CD4-positive, alpha-beta T cell (primary cell): ENCODE results near the gene ADGRA3. TPM values are rescaled to one million over a fixed set of nuclear protein-coding genes. Genes with fewer than 3 reads are reported as not detected.

ENCODE experiments used
- ATAC-seq: fragments of 200-7000 bp; cut with Tn5 transposase; one replicate; pipeline ENCODE4 v1.10.0; 2022; ENCODE audit warnings: mild to moderate bottlenecking; ENCODE audit not compliant: poor library complexity
- CTCF ChIA-PET: fragments of 350-600 bp; sonication (Branson Sonifier 250); formaldehyde crosslinking; loops from one replicate; lab custom pipeline; 2021; ENCODE audit warnings: antibody characterized with exemption, inconsistent platforms; lab: Charles Lee
- POLR2A ChIA-PET: fragments of 350-600 bp; sonication (Branson Sonifier 250); formaldehyde crosslinking; loops from one replicate; lab custom pipeline; 2021; ENCODE audit warnings: antibody characterized with exemption, inconsistent platforms; lab: Charles Lee
- DNase-seq, 14 experiments: peaks; one replicate each; pipeline ENCODE4 v3.0.0-alpha.2; 2013 to 2020; ENCODE audit warnings: mixed read lengths in 2 of 14
- H3K27ac ChIP-seq, 2 donors: one replicate each; pipeline versions ENCODE4 v1.5.1 to v1.7.0; 2013; ENCODE audit warnings: low read length in 2 of 2, low read depth in 1 of 2, mild to moderate bottlenecking in 1 of 2
- H3K27me3 ChIP-seq, 2 experiments: 1 replicate in 1 of 2; 2 replicates in 1 of 2; pipeline versions ENCODE4 v1.6.1 to v1.7.0; 2013; ENCODE audit warnings: low read length in 2 of 2, control low read depth in 1 of 2, mild to moderate bottlenecking in 1 of 2, moderate library complexity in 1 of 2; ENCODE audit not compliant: insufficient read depth in 2 of 2, control insufficient read depth in 1 of 2
- H3K36me3 ChIP-seq: one replicate; pipeline ENCODE4 v1.6.1; 2013; ENCODE audit warnings: low read length, control low read depth; ENCODE audit not compliant: insufficient read depth
- H3K4me1 ChIP-seq: one replicate; pipeline ENCODE4 v1.6.1; 2013; ENCODE audit warnings: low read length, control low read depth; ENCODE audit not compliant: insufficient read depth
- H3K4me3 ChIP-seq: one replicate; pipeline ENCODE4 v1.5.1; 2013; ENCODE audit warnings: mild to moderate bottlenecking, low read length, moderate library complexity
- H3K9me3 ChIP-seq, 2 experiments: 1 replicate in 1 of 2; 2 replicates in 1 of 2; pipeline versions ENCODE4 v1.6.1 to v1.7.0; 2013; ENCODE audit warnings: low read length in 2 of 2, mild to moderate bottlenecking in 2 of 2, control low read depth in 1 of 2, moderate library complexity in 1 of 2; ENCODE audit not compliant: control insufficient read depth in 1 of 2, insufficient read depth in 1 of 2
- H3K27ac Mint-ChIP-seq: one replicate; pipeline ENCODE4 v1.8.0; 2020; ENCODE audit warnings: mixed read lengths
- H3K27me3 Mint-ChIP-seq: one replicate; pipeline ENCODE4 v1.8.0; 2021; ENCODE audit warnings: mixed read lengths
- H3K36me3 Mint-ChIP-seq: one replicate; pipeline ENCODE4 v1.8.0; 2021; ENCODE audit warnings: low read depth, mixed read lengths
- H3K4me1 Mint-ChIP-seq: one replicate; pipeline ENCODE4 v1.8.0; 2021; ENCODE audit warnings: low read depth, mixed read lengths
- H3K4me3 Mint-ChIP-seq: one replicate; pipeline ENCODE4 v1.8.0; 2020; ENCODE audit warnings: mild to moderate bottlenecking, mixed read lengths
- H3K9me3 Mint-ChIP-seq: one replicate; pipeline ENCODE4 v1.8.0; 2020; ENCODE audit warnings: mixed read lengths
- CTCF ChIP-seq: fragments of 200-600 bp; IDR thresholded peaks from one replicate; pipeline ENCODE4 v1.8.0; 2022; ENCODE audit warnings: antibody characterized with exemption, mild to moderate bottlenecking
- intact Hi-C, 2 experiments: fragments of 100-400 bp; cut with DNase I in 1 of 2; cut with micrococcal nuclease in 1 of 2; formaldehyde crosslinking; loops; one replicate each; pipeline versions ENCODE4 v1.15.1 to v1.9.0; 2023 to 2025; cut with DNase I, micrococcal nuclease
- total RNA-seq, 174 experiments: library from RNA in 2 of 174; stranded (reverse) in 2 of 174; gene quantifications; one replicate each; pipeline ENCODE4 v1.2.3 and lab custom pipeline; 2021 to 2026

ADGRA3 gene
- total RNA-seq, 2 experiments from 2014 or later = 2.2 to 3.1 TPM

GRCh38 chr4:22439947-22440346 lies 75.9 kb downstream of the ADGRA3 start:
- H3K9me3 ChIP-seq = no peaks in the 10 kb centered on the region
- ATAC-seq (no peak), DNase-seq (no peak)
- Mint-ChIP-seq H3K4me3 (no peak overlapping the region), H3K4me1 (peaks cover 22% of the 10 kb centered on the region), H3K27ac (no peak overlapping the region), H3K27me3 (no peaks in the 10 kb centered on the region), H3K9me3 (no peaks in the 10 kb centered on the region), H3K36me3 (peaks cover 11% of the 10 kb centered on the region)
- H3K27me3 ChIP-seq = no peaks in the 10 kb centered on the region
- POLR2A ChIA-PET = no interaction called here
- TF ChIP-seq CTCF = no peak
- CTCF ChIA-PET = no interaction called here
- H3K4me3 ChIP-seq = no peak overlapping the region
- no peaks in the 10 kb centered on the region for H3K4me1 ChIP-seq
- intact Hi-C loops = loop anchor here in 1 of 2 experiments (10.0 kb wide), 1 partner anchor 225 kb away; no protein-coding TSS in a partner anchor
- no peaks in the 10 kb centered on the region for H3K36me3 ChIP-seq
- H3K27ac ChIP-seq = no peak overlapping the region

- Mint-ChIP-seq H3K4me1 (peaks cover 4% of the 10 kb centered on the region), H3K36me3 (peaks cover 4% of the 10 kb centered on the region), H3K27me3 (no peaks in the 10 kb centered on the region), H3K27ac (no peak overlapping the region), H3K4me3 (no peak overlapping the region), H3K9me3 (no peaks in the 10 kb centered on the region)
- peaks cover 0 to 7% of the 10 kb centered on the region in 2 experiments for H3K9me3 ChIP-seq
- no peaks in the 10 kb centered on the region for H3K4me1 ChIP-seq
- ATAC-seq (no peak), DNase-seq (no peak)
- H3K4me3 ChIP-seq = no peak overlapping the region
- no peak overlapping the region for H3K27ac ChIP-seq
- TF ChIP-seq CTCF = no peak
- H3K36me3 ChIP-seq = no peaks in the 10 kb centered on the region
- intact Hi-C loops = no loop called here
- ChIA-PET CTCF (no interaction called here), POLR2A (no interaction called here)
- no peaks in the 10 kb centered on the region for H3K27me3 ChIP-seq
Measured at GRCh38 chr4:22435652-22436051, 80.2 kb downstream of the ADGRA3 start.

GRCh38 chr4:22434895-22435294 lies 81.0 kb downstream of the ADGRA3 start:
- H3K9me3 Mint-ChIP-seq = no peaks in the 10 kb centered on the region
- Histone ChIP-seq H3K27me3 (no peaks in the 10 kb centered on the region), H3K9me3 (peaks cover 0 to 8% of the 10 kb centered on the region in 2 experiments), H3K27ac (no peak overlapping the region), H3K4me3 (no peak overlapping the region), H3K36me3 (no peaks in the 10 kb centered on the region), H3K4me1 (no peaks in the 10 kb centered on the region)
- H3K27ac Mint-ChIP-seq = no peak overlapping the region
- ATAC-seq = no peak
- H3K36me3 Mint-ChIP-seq = peaks cover 4% of the 10 kb centered on the region
- no peak for TF ChIP-seq CTCF
- no peaks in the 10 kb centered on the region for H3K27me3 Mint-ChIP-seq
- H3K4me1 Mint-ChIP-seq = peaks cover 4% of the 10 kb centered on the region
- DNase-seq = peak in 2 of 14 experiments; percentile 6 to 16
- ChIA-PET CTCF (no interaction called here), POLR2A (no interaction called here)
- H3K4me3 Mint-ChIP-seq = no peak overlapping the region
- intact Hi-C loops = no loop called here
